Measurements from ENCODE around the gene PTPRC.

PTPRC gene

GRCh38 chr1:198714271-198714670 is 75.4 kb downstream of the PTPRC start:
- Mint-ChIP-seq H3K9me3 (no peaks in the 10 kb centered on the region), H3K27ac (peak overlapping the region in 1 of 2 donors; percentile 83), H3K4me1 (ENCODE audit: low read depth in 2 of 2) (peaks cover 18 to 61% of the 10 kb centered on the region in 2 donors), H3K36me3 (ENCODE audit: insufficient read depth) (peaks cover 100% of the 10 kb centered on the region), H3K27me3 (no peaks in the 10 kb centered on the region), H3K4me3 (no peak overlapping the region)
- ATAC-seq (replicated peaks), result no peak
- DNase-seq, result no peak

GRCh38 chr1:198716051-198716450 is 77.2 kb downstream of the PTPRC start:
- no peaks in the 10 kb centered on the region for H3K9me3 Mint-ChIP-seq
- peaks cover 22 to 61% of the 10 kb centered on the region in 2 donors for H3K4me1 Mint-ChIP-seq (ENCODE audit: low read depth in 2 of 2)
- no peak for DNase-seq
- no peak for ATAC-seq (replicated peaks)
- peaks cover 100% of the 10 kb centered on the region for H3K36me3 Mint-ChIP-seq (ENCODE audit: insufficient read depth)
- H3K4me3 Mint-ChIP-seq, result peak overlapping the region in 1 of 2 donors; percentile 57
- peak overlapping the region; percentile 56 to 70 for H3K27ac Mint-ChIP-seq
- no peaks in the 10 kb centered on the region for H3K27me3 Mint-ChIP-seq

GRCh38 chr1:198717510-198717909 is 78.7 kb downstream of the PTPRC start:
- ATAC-seq (replicated peaks) (no peak), DNase-seq (no peak)
- Mint-ChIP-seq H3K4me3 (peak overlapping the region in 1 of 2 donors; percentile 21), H3K4me1 (ENCODE audit: low read depth in 2 of 2) (peaks cover 19 to 51% of the 10 kb centered on the region in 2 donors), H3K9me3 (no peaks in the 10 kb centered on the region), H3K36me3 (ENCODE audit: insufficient read depth) (peaks cover 91% of the 10 kb centered on the region), H3K27ac (peak overlapping the region in 1 of 2 donors; percentile 89), H3K27me3 (no peaks in the 10 kb centered on the region)

- DNase-seq (no peak), ATAC-seq (replicated peaks) (no peak)
- peaks cover 27 to 58% of the 10 kb centered on the region in 2 donors for H3K4me1 Mint-ChIP-seq (ENCODE audit: low read depth in 2 of 2)
- H3K27ac Mint-ChIP-seq, result peak overlapping the region in 1 of 2 donors; percentile 33
- H3K27me3 Mint-ChIP-seq, result no peaks in the 10 kb centered on the region
- H3K4me3 Mint-ChIP-seq, result peak overlapping the region in 1 of 2 donors; percentile 15
- H3K36me3 Mint-ChIP-seq (ENCODE audit: insufficient read depth), result peaks cover 87% of the 10 kb centered on the region
- no peaks in the 10 kb centered on the region for H3K9me3 Mint-ChIP-seq
Observed at GRCh38 chr1:198723127-198723526, 84.3 kb downstream of the PTPRC start.

GRCh38 chr1:198725090-198725489 is 86.2 kb downstream of the PTPRC start:
- H3K27ac Mint-ChIP-seq, result peak overlapping the region; percentile 24 to 90
- H3K36me3 Mint-ChIP-seq (ENCODE audit: insufficient read depth), result peaks cover 83% of the 10 kb centered on the region
- no peaks in the 10 kb centered on the region for H3K27me3 Mint-ChIP-seq
- peaks cover 29 to 56% of the 10 kb centered on the region in 2 donors for H3K4me1 Mint-ChIP-seq (ENCODE audit: low read depth in 2 of 2)
- DNase-seq, result no peak
- ATAC-seq (replicated peaks), result no peak
- H3K9me3 Mint-ChIP-seq, result no peaks in the 10 kb centered on the region
- peak overlapping the region; percentile 12 to 21 for H3K4me3 Mint-ChIP-seq

GRCh38 chr1:198726455-198726854 is 87.6 kb downstream of the PTPRC start:
- H3K4me1 Mint-ChIP-seq (ENCODE audit: low read depth in 2 of 2), result peaks cover 29 to 58% of the 10 kb centered on the region in 2 donors
- H3K27me3 Mint-ChIP-seq, result no peaks in the 10 kb centered on the region
- ATAC-seq (replicated peaks) (no peak), DNase-seq (no peak)
- H3K27ac Mint-ChIP-seq, result peak overlapping the region; percentile 83 to 90
- peaks cover 81% of the 10 kb centered on the region for H3K36me3 Mint-ChIP-seq (ENCODE audit: insufficient read depth)
- H3K9me3 Mint-ChIP-seq, result no peaks in the 10 kb centered on the region
- H3K4me3 Mint-ChIP-seq, result peak overlapping the region in 1 of 2 donors; percentile 7

- no peaks in the 10 kb centered on the region for H3K27me3 Mint-ChIP-seq
- H3K27ac Mint-ChIP-seq, result peak overlapping the region; percentile 72 to 78
- peaks cover 91% of the 10 kb centered on the region for H3K36me3 Mint-ChIP-seq (ENCODE audit: insufficient read depth)
- H3K9me3 Mint-ChIP-seq, result no peaks in the 10 kb centered on the region
- no peak for ATAC-seq (replicated peaks)
- peaks cover 28 to 63% of the 10 kb centered on the region in 2 donors for H3K4me1 Mint-ChIP-seq (ENCODE audit: low read depth in 2 of 2)
- no peak overlapping the region for H3K4me3 Mint-ChIP-seq
- no peak for DNase-seq
Observed at GRCh38 chr1:198729195-198729863, 90.5 kb downstream of the PTPRC start.

- DNase-seq (no peak), ATAC-seq (replicated peaks) (no peak)
- peaks cover 19 to 56% of the 10 kb centered on the region in 2 donors for H3K4me1 Mint-ChIP-seq (ENCODE audit: low read depth in 2 of 2)
- H3K27me3 Mint-ChIP-seq, result no peaks in the 10 kb centered on the region
- peak overlapping the region in 1 of 2 donors; percentile 5 for H3K4me3 Mint-ChIP-seq
- H3K27ac Mint-ChIP-seq, result peak overlapping the region in 1 of 2 donors; percentile 78
- H3K36me3 Mint-ChIP-seq (ENCODE audit: insufficient read depth), result peaks cover 88% of the 10 kb centered on the region
- no peaks in the 10 kb centered on the region for H3K9me3 Mint-ChIP-seq
Observed at GRCh38 chr1:198730952-198731351, 92.1 kb downstream of the PTPRC start.

- H3K27ac Mint-ChIP-seq, result peak overlapping the region in 1 of 2 donors; percentile 78
- peaks cover 92% of the 10 kb centered on the region for H3K36me3 Mint-ChIP-seq (ENCODE audit: insufficient read depth)
- DNase-seq (no peak), ATAC-seq (replicated peaks) (no peak)
- H3K4me3 Mint-ChIP-seq, result peak overlapping the region in 1 of 2 donors; percentile 17
- peaks cover 27 to 69% of the 10 kb centered on the region in 2 donors for H3K4me1 Mint-ChIP-seq (ENCODE audit: low read depth in 2 of 2)
- H3K27me3 Mint-ChIP-seq, result no peaks in the 10 kb centered on the region
- no peaks in the 10 kb centered on the region for H3K9me3 Mint-ChIP-seq
Observed at GRCh38 chr1:198734323-198735008, 95.6 kb downstream of the PTPRC start.

GRCh38 chr1:198741744-198742143 is 102.9 kb downstream of the PTPRC start:
- peak overlapping the region; percentile 44 to 72 for H3K27ac Mint-ChIP-seq
- H3K4me3 Mint-ChIP-seq, result no peak overlapping the region
- no peaks in the 10 kb centered on the region for H3K9me3 Mint-ChIP-seq
- DNase-seq, result no peak
- peaks cover 38% of the 10 kb centered on the region for H3K36me3 Mint-ChIP-seq (ENCODE audit: insufficient read depth)
- ATAC-seq (replicated peaks), result no peak
- H3K4me1 Mint-ChIP-seq (ENCODE audit: low read depth in 2 of 2), result peaks cover 19 to 45% of the 10 kb centered on the region in 2 donors
- H3K27me3 Mint-ChIP-seq, result no peaks in the 10 kb centered on the region

- H3K36me3 Mint-ChIP-seq (ENCODE audit: insufficient read depth), result peaks cover 19% of the 10 kb centered on the region
- no peaks in the 10 kb centered on the region for H3K27me3 Mint-ChIP-seq
- H3K4me1 Mint-ChIP-seq (ENCODE audit: low read depth in 2 of 2), result peaks cover 13 to 20% of the 10 kb centered on the region in 2 donors
- no peaks in the 10 kb centered on the region for H3K9me3 Mint-ChIP-seq
- ATAC-seq (replicated peaks) (no peak), DNase-seq (no peak)
- H3K4me3 Mint-ChIP-seq, result no peak overlapping the region
- H3K27ac Mint-ChIP-seq, result no peak overlapping the region
Observed at GRCh38 chr1:198747127-198747526, 108.3 kb downstream of the PTPRC start.

GRCh38 chr1:198749279-198749678 is 110.4 kb downstream of the PTPRC start:
- Mint-ChIP-seq H3K4me1 (ENCODE audit: low read depth in 2 of 2) (peaks cover 7 to 20% of the 10 kb centered on the region in 2 donors), H3K9me3 (no peaks in the 10 kb centered on the region), H3K27me3 (no peaks in the 10 kb centered on the region), H3K36me3 (ENCODE audit: insufficient read depth) (peaks cover 40% of the 10 kb centered on the region), H3K27ac (peak overlapping the region in 1 of 2 donors; percentile 15), H3K4me3 (no peak overlapping the region)
- DNase-seq (no peak), ATAC-seq (replicated peaks) (no peak)

GRCh38 chr1:198750081-198750480 is 111.2 kb downstream of the PTPRC start:
- Mint-ChIP-seq H3K4me3 (no peak overlapping the region), H3K36me3 (ENCODE audit: insufficient read depth) (peaks cover 48% of the 10 kb centered on the region), H3K27ac (no peak overlapping the region), H3K27me3 (no peaks in the 10 kb centered on the region), H3K9me3 (no peaks in the 10 kb centered on the region), H3K4me1 (ENCODE audit: low read depth in 2 of 2) (peaks cover 11 to 27% of the 10 kb centered on the region in 2 donors)
- ATAC-seq (replicated peaks) (no peak), DNase-seq (no peak)

GRCh38 chr1:198751741-198752140 is 112.9 kb downstream of the PTPRC start:
- Mint-ChIP-seq H3K4me3 (no peak overlapping the region), H3K27me3 (no peaks in the 10 kb centered on the region), H3K9me3 (no peaks in the 10 kb centered on the region), H3K36me3 (ENCODE audit: insufficient read depth) (peaks cover 64% of the 10 kb centered on the region), H3K4me1 (ENCODE audit: low read depth in 2 of 2) (peaks cover 11 to 30% of the 10 kb centered on the region in 2 donors), H3K27ac (peak overlapping the region; percentile 20 to 53)
- ATAC-seq (replicated peaks) (no peak), DNase-seq (no peak)

Data from effector memory CD8-positive, alpha-beta T cell (primary cell).